Testis (tissue), 3 donors: ENCODE data around the gene IMMP2L. TPM values are rescaled to one million over a fixed set of nuclear protein-coding genes. Genes with fewer than 3 reads are reported as not detected.

Experiments
- DNase-seq: peaks from one replicate; pipeline ENCODE4 v3.0.0-alpha.2; 2019
- H3K27ac ChIP-seq, 2 donors: fragments of 200-600 bp; sonication (generic); one replicate each; pipeline ENCODE4 v1.5.1; 2019
- H3K27me3 ChIP-seq: fragments of 200-600 bp; sonication (generic); one replicate; pipeline ENCODE4 v1.5.1; 2019
- H3K36me3 ChIP-seq: fragments of 200-600 bp; sonication (generic); one replicate; pipeline ENCODE4 v1.5.1; 2017; ENCODE audit warnings: low read depth; ENCODE audit errors: missing control alignments
- H3K4me1 ChIP-seq: fragments of 200-600 bp; sonication (generic); one replicate; pipeline ENCODE4 v1.5.1; 2019
- H3K4me3 ChIP-seq, 2 donors: fragments of 200-600 bp; sonication (generic); one replicate each; pipeline ENCODE4 v1.5.1; 2017 to 2019
- H3K9me3 ChIP-seq: fragments of 200-600 bp; sonication (generic); one replicate; pipeline ENCODE4 v1.5.1; 2017
- POLR2A ChIP-seq: fragments of 450-650 bp; IDR thresholded peaks from one replicate; pipeline ENCODE4 v1.6.1; 2017; ENCODE audit warnings: antibody characterized with exemption, mild to moderate bottlenecking, moderate library complexity
- WGBS, 2 donors: methylation state at CpG; one replicate each; pipeline ENCODE4 v1.1.5; 2018; 5-methylcytosine and 5-hydroxymethylcytosine counted together
- intact Hi-C: fragments of 100-400 bp; cut with DNase I; formaldehyde crosslinking; loops from one replicate; pipeline ENCODE4 v1.15.1; 2023; ENCODE audit warnings: low total_unique reads
- polyA plus RNA-seq: library from polyadenylated mRNA; stranded (reverse); fragments of 350-450 nt; fragmentation: Illumina TruSeq; extraction: RNeasy Lipid Tissue Mini Kit (QIAGEN cat#74804); gene quantifications from one replicate; pipeline ENCODE4 v1.2.3, GENCODE V29; 2014; ENCODE audit warnings: low read depth, low replicate concordance; ENCODE audit not compliant: insufficient read depth
- total RNA-seq, 2 donors: library from RNA; depleted of rRNA; stranded (reverse); fragments of >200 nt; gene quantifications; one replicate each; pipeline ENCODE4 v1.2.3, GENCODE V29; 2016
- TF ChIP-seq, protein P1 (sequence below), 3 experiments: fragments of 450-650 bp in 2 of 3; fragments of 200-600 bp in 1 of 3; sonication (generic) in 1 of 3; IDR thresholded peaks; one replicate each; pipeline ENCODE4 v1.5.1; 2016 to 2019; ENCODE audit warnings: antibody characterized with exemption in 3 of 3, mild to moderate bottlenecking in 2 of 3, moderate library complexity in 1 of 3

IMMP2L gene
- total and polyA plus RNA-seq, 3 donors from 2014 or later: 10.7 to 12.4 (median 11.2) TPM

DNA sequence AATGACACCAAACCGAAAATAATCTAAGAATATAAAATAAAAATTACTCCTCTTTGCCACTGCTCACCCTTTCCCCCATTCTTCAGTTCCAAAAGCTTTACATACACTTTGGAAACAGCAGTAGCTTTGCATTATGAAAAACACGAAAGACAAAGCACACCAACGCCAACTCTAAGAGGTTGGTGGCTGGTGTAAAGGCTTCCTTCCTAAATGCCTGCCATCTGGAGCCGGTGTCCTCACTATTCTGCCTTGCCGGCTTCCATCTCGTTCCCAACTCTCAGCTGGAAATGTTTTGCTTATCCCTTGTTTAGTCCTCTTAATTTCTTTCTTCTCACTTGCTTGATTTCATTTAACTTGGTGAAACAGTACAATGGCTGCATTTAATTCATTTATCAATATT lies 752.5 kb downstream of the IMMP2L start:
- no peaks in the 10 kb centered on the region for H3K36me3 ChIP-seq
- DNase-seq: no peak
- H3K27me3 ChIP-seq: no peaks in the 10 kb centered on the region
- intact Hi-C loops: no loop called here
- WGBS, 2 donors: 92 to 95% methylated on average over 6 of the region's 6 CpGs
- no peaks in the 10 kb centered on the region for H3K4me1 ChIP-seq
- H3K9me3 ChIP-seq: no peaks in the 10 kb centered on the region
- TF ChIP-seq, protein P1, sequence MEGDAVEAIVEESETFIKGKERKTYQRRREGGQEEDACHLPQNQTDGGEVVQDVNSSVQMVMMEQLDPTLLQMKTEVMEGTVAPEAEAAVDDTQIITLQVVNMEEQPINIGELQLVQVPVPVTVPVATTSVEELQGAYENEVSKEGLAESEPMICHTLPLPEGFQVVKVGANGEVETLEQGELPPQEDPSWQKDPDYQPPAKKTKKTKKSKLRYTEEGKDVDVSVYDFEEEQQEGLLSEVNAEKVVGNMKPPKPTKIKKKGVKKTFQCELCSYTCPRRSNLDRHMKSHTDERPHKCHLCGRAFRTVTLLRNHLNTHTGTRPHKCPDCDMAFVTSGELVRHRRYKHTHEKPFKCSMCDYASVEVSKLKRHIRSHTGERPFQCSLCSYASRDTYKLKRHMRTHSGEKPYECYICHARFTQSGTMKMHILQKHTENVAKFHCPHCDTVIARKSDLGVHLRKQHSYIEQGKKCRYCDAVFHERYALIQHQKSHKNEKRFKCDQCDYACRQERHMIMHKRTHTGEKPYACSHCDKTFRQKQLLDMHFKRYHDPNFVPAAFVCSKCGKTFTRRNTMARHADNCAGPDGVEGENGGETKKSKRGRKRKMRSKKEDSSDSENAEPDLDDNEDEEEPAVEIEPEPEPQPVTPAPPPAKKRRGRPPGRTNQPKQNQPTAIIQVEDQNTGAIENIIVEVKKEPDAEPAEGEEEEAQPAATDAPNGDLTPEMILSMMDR (IDR thresholded peaks at IDR 0.05): no peak
- TF ChIP-seq POLR2A: no peak
- H3K4me3 ChIP-seq: no peak overlapping the region
- H3K27ac ChIP-seq: no peak overlapping the region

DNA sequence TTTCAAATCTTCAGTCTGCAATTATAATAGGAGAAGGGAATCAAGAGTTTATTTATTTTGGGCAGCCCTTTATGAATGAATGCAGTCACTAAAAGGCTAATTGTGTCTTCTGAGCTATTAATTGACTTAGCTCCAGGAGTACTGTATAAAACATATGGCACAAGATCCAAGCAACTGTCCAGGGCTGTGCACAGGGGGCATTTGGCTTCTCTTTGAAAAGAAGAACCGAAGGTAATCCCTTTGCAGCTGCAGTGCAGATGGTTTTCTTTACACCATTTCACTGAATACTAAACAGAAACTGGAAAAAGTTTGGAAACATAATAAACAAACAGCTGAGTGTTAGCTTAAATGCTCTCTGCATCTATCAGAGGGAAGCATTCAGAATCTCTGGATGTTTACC lies 753.9 kb downstream of the IMMP2L start:
- intact Hi-C loops: no loop called here
- 61 to 78% methylated on average over 1 of the region's 1 CpG for WGBS, 2 donors
- no peaks in the 10 kb centered on the region for H3K27me3 ChIP-seq
- DNase-seq: no peak
- TF ChIP-seq, protein P1 (IDR thresholded peaks at IDR 0.05): no peak
- no peak for TF ChIP-seq POLR2A
- H3K36me3 ChIP-seq: no peaks in the 10 kb centered on the region
- H3K4me3 ChIP-seq: no peak overlapping the region
- no peaks in the 10 kb centered on the region for H3K4me1 ChIP-seq
- H3K27ac ChIP-seq: no peak overlapping the region
- no peaks in the 10 kb centered on the region for H3K9me3 ChIP-seq

DNA sequence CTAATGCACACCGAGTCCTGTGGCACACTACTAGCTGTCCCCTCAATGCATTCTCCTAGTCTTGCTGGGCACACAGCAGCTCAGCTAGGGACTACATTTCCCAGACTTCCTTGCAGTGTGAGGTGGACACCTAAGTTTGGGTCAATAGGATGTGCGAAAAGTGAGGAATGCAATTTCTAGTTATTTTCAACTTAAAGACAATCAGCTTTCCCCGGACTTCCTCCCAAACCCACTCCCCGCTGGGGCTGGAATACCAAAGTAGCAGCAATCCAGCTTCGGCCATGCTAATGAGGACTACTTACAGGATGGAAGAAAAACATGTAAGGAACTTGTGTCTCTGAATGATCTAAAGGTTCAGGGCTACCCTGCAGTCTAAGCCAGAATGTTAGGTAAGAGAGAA lies 757.8 kb downstream of the IMMP2L start:
- Histone ChIP-seq H3K4me1 (no peaks in the 10 kb centered on the region), H3K4me3 (no peak overlapping the region), H3K27me3 (no peaks in the 10 kb centered on the region), H3K36me3 (no peaks in the 10 kb centered on the region), H3K9me3 (no peaks in the 10 kb centered on the region), H3K27ac (no peak overlapping the region)
- TF ChIP-seq, protein P1 (IDR thresholded peaks at IDR 0.05): no peak
- no peak for TF ChIP-seq POLR2A
- WGBS, 2 donors: 91 to 92% methylated on average over 5 of the region's 5 CpGs
- no peak for DNase-seq
- intact Hi-C loops: no loop called here

DNA sequence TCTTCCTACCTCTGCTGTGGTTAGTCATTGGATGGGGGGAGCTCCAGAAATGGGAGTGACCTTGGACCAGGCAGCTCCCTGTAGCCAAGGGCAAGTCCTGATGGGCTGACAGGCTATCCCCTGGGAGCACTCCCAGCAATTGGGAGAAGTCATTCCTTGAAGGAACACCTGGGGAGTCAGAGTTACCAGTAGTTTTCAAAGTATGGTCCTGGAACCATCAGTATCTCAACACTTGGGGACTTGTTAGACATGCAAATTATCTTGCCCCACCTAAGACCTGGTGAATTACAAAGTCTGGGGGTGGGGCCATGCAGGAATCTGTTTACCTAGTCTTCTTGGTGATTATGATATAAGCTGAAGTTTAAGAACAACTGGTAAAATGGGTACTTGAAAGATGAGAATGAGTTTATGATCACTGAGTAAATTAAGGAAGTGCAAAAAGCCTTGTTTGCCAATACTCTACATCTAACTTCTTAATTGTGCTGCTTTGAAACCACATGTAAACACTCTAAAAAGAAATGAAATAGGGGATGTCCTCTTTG lies 758.6 kb downstream of the IMMP2L start:
- Histone ChIP-seq H3K27ac (no peak overlapping the region), H3K9me3 (no peaks in the 10 kb centered on the region), H3K4me3 (no peak overlapping the region), H3K36me3 (no peaks in the 10 kb centered on the region), H3K27me3 (no peaks in the 10 kb centered on the region), H3K4me1 (no peaks in the 10 kb centered on the region)
- no peak for DNase-seq
- intact Hi-C loops: no loop called here
- no peak for TF ChIP-seq POLR2A
- TF ChIP-seq, protein P1 (IDR thresholded peaks at IDR 0.05): no peak

DNA sequence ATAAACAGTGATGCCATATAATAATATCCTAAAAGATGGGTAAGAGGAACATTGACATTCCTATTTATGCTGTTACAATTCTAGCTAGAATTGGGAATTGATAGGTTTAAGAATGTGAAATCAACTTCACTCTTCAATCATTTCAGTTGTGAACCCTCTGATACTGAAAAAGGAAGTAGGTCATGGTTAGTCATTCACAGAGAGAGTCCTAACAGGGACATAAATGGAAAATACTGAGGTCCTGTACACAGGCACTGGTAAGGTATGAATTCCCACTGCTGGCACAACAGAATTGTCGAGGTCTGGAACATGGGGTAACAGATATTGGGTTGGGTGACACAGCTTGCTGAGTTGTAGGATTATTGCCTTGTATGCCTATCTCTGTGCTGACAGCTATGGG lies 760.8 kb downstream of the IMMP2L start:
- TF ChIP-seq, protein P1 (IDR thresholded peaks at IDR 0.05): no peak
- TF ChIP-seq POLR2A: no peak
- H3K27ac ChIP-seq: no peak overlapping the region
- no peaks in the 10 kb centered on the region for H3K27me3 ChIP-seq
- H3K9me3 ChIP-seq: no peaks in the 10 kb centered on the region
- intact Hi-C loops: no loop called here
- 91 to 96% methylated on average over 1 of the region's 1 CpG for WGBS, 2 donors
- no peak overlapping the region for H3K4me3 ChIP-seq
- no peaks in the 10 kb centered on the region for H3K4me1 ChIP-seq
- no peak for DNase-seq
- no peaks in the 10 kb centered on the region for H3K36me3 ChIP-seq
